K562 (cell line): ENCODE measurements around the gene STUB1. TPM values are rescaled to one million over a fixed set of nuclear protein-coding genes. Genes with fewer than 3 reads are reported as not detected.

Experiments
- FOS ChIP-seq: IDR thresholded peaks from 3 replicates; pipeline ENCODE4 v1.6.1; 2011; ENCODE audit not compliant: insufficient read length; ENCODE audit errors: extremely low read depth
- HDAC1 ChIP-seq, 2 experiments: fragments of 450-650 bp; IDR thresholded peaks; 2 replicates each; pipeline ENCODE4 v1.6.1; 2016 to 2017; ENCODE audit warnings: inconsistent platforms in 1 of 2, mild to moderate bottlenecking in 1 of 2, moderate library complexity in 1 of 2
- KHSRP ChIP-seq: fragments of 450-650 bp; IDR thresholded peaks from 2 replicates; pipeline ENCODE4 v1.6.1; 2017
- MXD1 ChIP-seq: fragments of 250-450 bp; sonication (Bioruptor Pico); IDR thresholded peaks from 2 replicates; pipeline ENCODE4 v1.8.0; 2021; ENCODE audit warnings: borderline replicate concordance, mild to moderate bottlenecking, moderate library complexity; ENCODE audit not compliant: poor library complexity, severe bottlenecking
- NCOA4 ChIP-seq: fragments of 450-650 bp; IDR thresholded peaks from 2 replicates; pipeline ENCODE4 v1.6.1; 2018; ENCODE audit warnings: mild to moderate bottlenecking; ENCODE audit not compliant: partially characterized antibody
- PHF8 ChIP-seq: fragments of 200-600 bp; sonication (generic); IDR thresholded peaks from 2 replicates; pipeline ENCODE4 v1.6.1; 2012; ENCODE audit warnings: mixed run types, mild to moderate bottlenecking, inconsistent platforms, low read length, moderate library complexity, borderline replicate concordance
- POLR2G ChIP-seq: fragments of 200-400 bp; formaldehyde crosslinking; IDR thresholded peaks from 2 replicates; pipeline ENCODE4 v1.6.1; 2017; ENCODE audit warnings: low read depth, mild to moderate bottlenecking, antibody characterized with exemption, low read length, moderate library complexity
- PURB ChIP-seq: sonication (generic); formaldehyde crosslinking; IDR thresholded peaks from 2 replicates; pipeline ENCODE4 v1.9.0; 2021; ENCODE audit warnings: low read depth, mild to moderate bottlenecking, missing genetic modification reagents
- SIRT6 ChIP-seq: IDR thresholded peaks from one replicate; pipeline ENCODE4 v1.6.1; 2012; ENCODE audit warnings: low read depth, mild to moderate bottlenecking, control low read depth, inconsistent platforms, low read length, moderate library complexity
- SP1 ChIP-seq: sonication (generic); formaldehyde crosslinking; IDR thresholded peaks from 2 replicates; pipeline ENCODE4 v1.8.1; 2022; ENCODE audit warnings: mild to moderate bottlenecking, missing genetic modification reagents
- TAF1 ChIP-seq: IDR thresholded peaks from 2 replicates; pipeline ENCODE4 v1.6.1; 2011; ENCODE audit warnings: mild to moderate bottlenecking, low read length, moderate library complexity; ENCODE audit not compliant: insufficient read depth, control insufficient read depth, severe bottlenecking; ENCODE audit errors: extremely low read depth
- TAF9B ChIP-seq: fragments of 450-650 bp; IDR thresholded peaks from 2 replicates; pipeline ENCODE4 v1.6.1; 2018; ENCODE audit warnings: mild to moderate bottlenecking; ENCODE audit not compliant: partially characterized antibody
- TFAP4 ChIP-seq: sonication (generic); formaldehyde crosslinking; IDR thresholded peaks from 2 replicates; pipeline ENCODE4 v1.8.0; 2022; ENCODE audit warnings: missing genetic modification reagents, mild to moderate bottlenecking, moderate library complexity, borderline replicate concordance
- TOE1 ChIP-seq, 2 experiments: fragments of 450-650 bp in 1 of 2; sonication (generic) in 1 of 2; formaldehyde crosslinking in 1 of 2; IDR thresholded peaks; 2 replicates each; pipeline versions ENCODE4 v1.7.1 to v1.8.0; 2016 to 2022; ENCODE audit warnings: borderline replicate concordance in 2 of 2, mild to moderate bottlenecking in 2 of 2, antibody characterized with exemption in 1 of 2, inconsistent platforms in 1 of 2, low read depth in 1 of 2, missing genetic modification reagents in 1 of 2, moderate library complexity in 1 of 2
- UBTF ChIP-seq, 2 experiments: IDR thresholded peaks; 2 replicates each; pipeline ENCODE4 v1.6.1; 2012; ENCODE audit warnings: improper control_type of control experiment in 2 of 2, low read depth in 2 of 2, low read length in 2 of 2, borderline replicate concordance in 1 of 2
- ZNF146 ChIP-seq: IDR thresholded peaks from one replicate; pipeline ENCODE4 v1.6.1; 2018; ENCODE audit warnings: missing compliant biosample characterization; ENCODE audit not compliant: unreplicated experiment
- ZNF445 ChIP-seq: fragments of 250-450 bp; sonication (Bioruptor Pico); IDR thresholded peaks from 2 replicates; pipeline ENCODE4 v1.4.0; 2020; ENCODE audit warnings: low read depth, mild to moderate bottlenecking, moderate library complexity
- polyA plus RNA-seq, 8 experiments: library from polyadenylated mRNA; depleted of rRNA in 4 of 8; stranded (reverse) in 5 of 8; unstranded in 3 of 8; fragments of >200 nt; fragmentation: Nextera tagmentation in 2 of 8; fragmentation: Illumina TruSeq in 1 of 8; extraction: Ambion mirVana in 2 of 8; extraction: Trizol in 1 of 8; gene quantifications; 2 replicates each; pipeline versions ENCODE4 v1.2.1 to v1.2.3, GENCODE V29; 2011 to 2014; ENCODE audit warnings: inconsistent platforms in 1 of 8, missing spikeins in 1 of 8
- total RNA-seq, 7 experiments: library from RNA; depleted of rRNA in 6 of 7; stranded (reverse); fragments of >200 nt in 6 of 7; fragmentation: Illumina TruSeq in 2 of 7; extraction: Trizol in 2 of 7; gene quantifications; 2 replicates each; pipeline versions ENCODE4 v1.2.1 to v1.2.3, GENCODE V29; 2011 to 2021; ENCODE audit warnings: low replicate concordance in 1 of 7
- TF ChIP-seq, protein P1 (sequence below): IDR thresholded peaks from 3 replicates; pipeline ENCODE4 v1.6.1; 2011; ENCODE audit warnings: borderline replicate concordance, mild to moderate bottlenecking, moderate library complexity; ENCODE audit not compliant: insufficient read length; ENCODE audit errors: extremely low read depth

Gene STUB1
- total and polyA plus RNA-seq, 9 of the 15 experiments (the other 6 are each of a cell fraction or from before 2014, with no cell fraction given) = 10.6 to 251 (median 152) TPM

DNA sequence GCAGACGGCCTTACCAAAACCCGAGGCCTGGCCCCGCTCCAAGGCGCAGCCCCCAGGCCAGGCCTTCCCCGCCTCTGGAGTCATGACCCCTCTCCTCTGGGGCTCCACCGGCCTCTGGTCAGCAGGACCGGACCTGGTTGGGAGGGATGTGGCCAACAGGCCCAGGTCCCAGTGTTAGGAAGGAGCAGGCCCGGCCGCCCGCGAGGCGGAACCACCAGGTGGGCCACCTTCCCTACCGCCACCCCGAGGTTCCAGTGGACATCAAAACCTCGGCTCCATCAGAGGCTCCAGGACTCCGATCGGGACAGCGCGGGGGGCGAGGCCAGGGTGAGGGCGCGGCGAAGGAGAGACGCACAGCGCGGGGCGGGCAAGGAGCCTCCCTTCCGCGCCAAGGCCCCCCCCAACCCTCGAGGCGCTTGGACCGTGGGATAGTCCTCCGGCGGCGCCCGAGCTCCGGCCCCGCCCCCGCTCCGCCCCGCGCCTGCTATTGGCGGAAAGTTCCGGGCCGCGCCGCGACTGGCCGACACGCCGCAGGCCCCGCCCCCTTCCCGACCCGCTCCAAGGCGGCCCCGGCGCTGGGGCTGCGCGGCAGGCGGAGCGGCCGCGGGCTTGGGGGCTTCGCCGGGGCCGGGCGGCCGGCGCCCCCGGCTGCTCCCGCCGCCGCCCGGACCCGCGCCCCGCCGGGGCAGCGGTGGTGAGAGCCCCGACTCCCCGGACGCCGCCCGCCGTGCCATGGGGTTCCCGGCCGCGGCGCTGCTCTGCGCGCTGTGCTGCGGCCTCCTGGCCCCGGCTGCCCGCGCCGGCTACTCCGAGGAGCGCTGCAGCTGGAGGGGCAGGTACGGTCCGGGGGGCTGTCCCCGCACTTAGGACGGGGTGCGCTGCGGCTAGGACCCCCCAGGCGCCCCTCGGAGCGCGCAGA is 34.6 kb downstream of the STUB1 start, which contains the start of gene METRN (continued):
- TF ChIP-seq UBTF (IDR thresholded peaks at IDR 0.05; ENCODE audit: borderline replicate concordance in 1 of 2, low read depth in 2 of 2, low read length in 2 of 2) = peak in 1 of 2 experiments; percentile 32; a peak in 1 of 4 replicates
- peak; percentile 42; the same call in 1 of the 2 replicates for TF ChIP-seq PHF8
- TF ChIP-seq TAF1 = no peak
- TF ChIP-seq ZNF445 (CRISPR knock-in tag) = no peak
- TF ChIP-seq POLR2G = peak; percentile 71
- peak in 1 of 2 experiments; percentile 32; a peak in 1 of 4 replicates for TF ChIP-seq HDAC1 (IDR thresholded peaks at IDR 0.05)
- no peak for TF ChIP-seq MXD1 (CRISPR knock-in tag)
- TF ChIP-seq TOE1 (IDR thresholded peaks at IDR 0.05; ENCODE audit: borderline replicate concordance) = no peak
- TF ChIP-seq TOE1 (CRISPR knock-in tag; IDR thresholded peaks at IDR 0.05; ENCODE audit: borderline replicate concordance, low read depth) = no peak
- TF ChIP-seq TAF9B = no peak
- TF ChIP-seq, protein P1, sequence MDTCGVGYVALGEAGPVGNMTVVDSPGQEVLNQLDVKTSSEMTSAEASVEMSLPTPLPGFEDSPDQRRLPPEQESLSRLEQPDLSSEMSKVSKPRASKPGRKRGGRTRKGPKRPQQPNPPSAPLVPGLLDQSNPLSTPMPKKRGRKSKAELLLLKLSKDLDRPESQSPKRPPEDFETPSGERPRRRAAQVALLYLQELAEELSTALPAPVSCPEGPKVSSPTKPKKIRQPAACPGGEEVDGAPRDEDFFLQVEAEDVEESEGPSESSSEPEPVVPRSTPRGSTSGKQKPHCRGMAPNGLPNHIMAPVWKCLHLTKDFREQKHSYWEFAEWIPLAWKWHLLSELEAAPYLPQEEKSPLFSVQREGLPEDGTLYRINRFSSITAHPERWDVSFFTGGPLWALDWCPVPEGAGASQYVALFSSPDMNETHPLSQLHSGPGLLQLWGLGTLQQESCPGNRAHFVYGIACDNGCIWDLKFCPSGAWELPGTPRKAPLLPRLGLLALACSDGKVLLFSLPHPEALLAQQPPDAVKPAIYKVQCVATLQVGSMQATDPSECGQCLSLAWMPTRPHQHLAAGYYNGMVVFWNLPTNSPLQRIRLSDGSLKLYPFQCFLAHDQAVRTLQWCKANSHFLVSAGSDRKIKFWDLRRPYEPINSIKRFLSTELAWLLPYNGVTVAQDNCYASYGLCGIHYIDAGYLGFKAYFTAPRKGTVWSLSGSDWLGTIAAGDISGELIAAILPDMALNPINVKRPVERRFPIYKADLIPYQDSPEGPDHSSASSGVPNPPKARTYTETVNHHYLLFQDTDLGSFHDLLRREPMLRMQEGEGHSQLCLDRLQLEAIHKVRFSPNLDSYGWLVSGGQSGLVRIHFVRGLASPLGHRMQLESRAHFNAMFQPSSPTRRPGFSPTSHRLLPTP = no peak
- no peak for TF ChIP-seq KHSRP
- peak; percentile 64 for TF ChIP-seq FOS
- TF ChIP-seq PURB = no peak
- TF ChIP-seq SIRT6 = no peak
- TF ChIP-seq TFAP4 (CRISPR knock-in tag) = peak; percentile 17; the same call in 1 of the 2 replicates
- TF ChIP-seq SP1 (CRISPR knock-in tag) = peak; percentile 54; the same call in 1 of the 2 replicates
- TF ChIP-seq NCOA4 = no peak
- TF ChIP-seq ZNF146 (CRISPR knock-in tag) = no peak
